ENCODE measurements around the gene BRINP1. TPM values are rescaled to one million over a fixed set of nuclear protein-coding genes. Genes with fewer than 3 reads are reported as not detected.

The BRINP1 gene
- polyA plus RNA-seq, 3 donors = not detected

GRCh38 chr9:119412399-119412798, 43.2 kb upstream of the BRINP1 start:
- intact Hi-C loops (cut with micrococcal nuclease) = no loop called here
- Histone ChIP-seq H3K4me2 (replicated peaks; ENCODE audit: extremely low read depth, low read length, poor library complexity, severe bottlenecking) (no peak overlapping the region), H4K20me1 (ENCODE audit: insufficient read depth, low read length) (no peaks in the 10 kb centered on the region), H3K36me3 (replicated peaks in 1 of 2; ENCODE audit: control insufficient read depth in 1 of 2, insufficient read depth in 2 of 2, low read length in 2 of 2) (no peaks in the 10 kb centered on the region), H3K4me3 (replicated peaks in 1 of 3; ENCODE audit: low read depth in 2 of 3, low read length in 3 of 3) (no peak overlapping the region), H3K9ac (ENCODE audit: insufficient read depth, low read length, poor library complexity, severe bottlenecking) (no peak overlapping the region), H3K79me2 (ENCODE audit: insufficient read depth, low read length) (no peaks in the 10 kb centered on the region), H2AFZ (ENCODE audit: insufficient read depth, low read depth, low read length, poor library complexity, severe bottlenecking) (no peak overlapping the region), H3K4me1 (ENCODE audit: control insufficient read depth in 1 of 2, insufficient read depth in 2 of 2, low read length in 2 of 2) (no peaks in the 10 kb centered on the region), H3K27ac (ENCODE audit: low read depth in 1 of 2, low read length in 2 of 2) (no peak overlapping the region), H3K27me3 (ENCODE audit: control insufficient read depth in 2 of 2, insufficient read depth in 2 of 2, low read length in 2 of 2) (no peaks in the 10 kb centered on the region), H3K9me3 (replicated peaks in 1 of 2; ENCODE audit: control insufficient read depth in 1 of 2, insufficient read depth in 1 of 2, low read length in 2 of 2) (no peaks in the 10 kb centered on the region)
- no peak overlapping the region for H3K27ac Mint-ChIP-seq
- no peaks in the 10 kb centered on the region for H3K36me3 Mint-ChIP-seq
- WGBS (ENCODE audit: insufficient coverage) = 100% methylated on average over 3 of the region's 4 CpGs
- no peak overlapping the region for H3K4me3 Mint-ChIP-seq
- no peak for TF ChIP-seq CTCF (IDR thresholded peaks at IDR 0.05)
- H3K4me1 Mint-ChIP-seq = no peaks in the 10 kb centered on the region
- peaks cover 0 to 8% (median 0%) of the 10 kb centered on the region in 7 donors for H3K9me3 Mint-ChIP-seq
- no peak for DNase-seq
- peaks cover 0 to 1% (median 0%) of the 10 kb centered on the region in 3 donors for H3K27me3 Mint-ChIP-seq (ENCODE audit: low read depth in 3 of 3)

GRCh38 chr9:119409552-119409951, 40.3 kb upstream of the BRINP1 start:
- Mint-ChIP-seq H3K4me3 (no peak overlapping the region), H3K4me1 (no peaks in the 10 kb centered on the region), H3K36me3 (no peaks in the 10 kb centered on the region), H3K9me3 (peaks cover 0 to 6% (median 0%) of the 10 kb centered on the region in 7 donors), H3K27ac (no peak overlapping the region), H3K27me3 (ENCODE audit: low read depth in 3 of 3) (no peaks in the 10 kb centered on the region)
- H3K36me3 ChIP-seq (replicated peaks in 1 of 2; ENCODE audit: control insufficient read depth in 1 of 2, insufficient read depth in 2 of 2, low read length in 2 of 2) = no peaks in the 10 kb centered on the region
- TF ChIP-seq CTCF (IDR thresholded peaks at IDR 0.05) = no peak
- H3K27ac ChIP-seq (ENCODE audit: low read depth in 1 of 2, low read length in 2 of 2) = no peak overlapping the region
- H3K4me3 ChIP-seq (replicated peaks in 1 of 3; ENCODE audit: low read depth in 2 of 3, low read length in 3 of 3) = no peak overlapping the region
- H4K20me1 ChIP-seq (ENCODE audit: insufficient read depth, low read length) = no peaks in the 10 kb centered on the region
- H3K4me1 ChIP-seq (ENCODE audit: control insufficient read depth in 1 of 2, insufficient read depth in 2 of 2, low read length in 2 of 2) = no peaks in the 10 kb centered on the region
- no peak for DNase-seq
- no peak overlapping the region for H3K9ac ChIP-seq (ENCODE audit: insufficient read depth, low read length, poor library complexity, severe bottlenecking)
- H3K4me2 ChIP-seq (replicated peaks; ENCODE audit: extremely low read depth, low read length, poor library complexity, severe bottlenecking) = no peak overlapping the region
- no peak overlapping the region for H2AFZ ChIP-seq (ENCODE audit: insufficient read depth, low read depth, low read length, poor library complexity, severe bottlenecking)
- intact Hi-C loops (cut with micrococcal nuclease) = no loop called here
- H3K27me3 ChIP-seq (ENCODE audit: control insufficient read depth in 2 of 2, insufficient read depth in 2 of 2, low read length in 2 of 2) = no peaks in the 10 kb centered on the region
- no CpG with 5 or more reads among the region's 3 CpGs for WGBS (ENCODE audit: insufficient coverage)
- no peaks in the 10 kb centered on the region for H3K9me3 ChIP-seq (replicated peaks in 1 of 2; ENCODE audit: control insufficient read depth in 1 of 2, insufficient read depth in 1 of 2, low read length in 2 of 2)
- no peaks in the 10 kb centered on the region for H3K79me2 ChIP-seq (ENCODE audit: insufficient read depth, low read length)

Data from CD14-positive monocyte (primary cell).